ENCODE results near the gene AQP2. TPM values are rescaled to one million over a fixed set of nuclear protein-coding genes. Genes with fewer than 3 reads are reported as not detected.

Gene AQP2
- total RNA-seq, 4 donors from 2014 or later = not detected

GRCh38 chr12:50003595-50003994 is 53.1 kb downstream of the AQP2 start:
- H3K4me3 ChIP-seq = no peak overlapping the region
- intact Hi-C loops (cut with DNase I; ENCODE audit: low total_unique reads) = no loop called here
- H3K36me3 ChIP-seq = no peaks in the 10 kb centered on the region
- H3K4me1 ChIP-seq = no peaks in the 10 kb centered on the region
- no peaks in the 10 kb centered on the region for H3K27me3 ChIP-seq
- DNase-seq = no peak
- no peaks in the 10 kb centered on the region for H3K9me3 ChIP-seq
- no peak overlapping the region for H3K27ac ChIP-seq
- TF ChIP-seq CTCF (IDR thresholded peaks at IDR 0.05) = no peak
- no peak for TF ChIP-seq POLR2A (IDR thresholded peaks at IDR 0.05)

DNA sequence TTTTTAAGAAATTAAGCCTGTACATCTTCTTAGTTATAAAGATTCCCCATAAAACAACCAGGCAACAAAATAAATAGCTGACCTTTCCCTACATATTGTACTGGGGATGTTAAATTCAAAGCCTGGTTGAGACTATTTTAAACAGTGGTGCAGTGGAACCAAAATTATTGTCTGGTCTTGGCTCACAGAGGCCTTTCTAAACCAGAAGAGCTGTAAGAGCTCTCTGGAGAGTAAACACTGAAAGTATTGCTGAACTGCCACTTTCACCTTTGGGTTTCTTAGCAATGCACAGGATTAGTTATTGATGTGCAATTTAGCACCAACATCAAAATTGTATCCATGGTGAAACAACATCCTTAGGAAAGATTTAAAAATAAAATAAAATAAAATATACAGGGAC is 54.2 kb downstream of the AQP2 start:
- Histone ChIP-seq H3K27me3 (no peaks in the 10 kb centered on the region), H3K9me3 (no peaks in the 10 kb centered on the region), H3K4me1 (no peaks in the 10 kb centered on the region), H3K36me3 (no peaks in the 10 kb centered on the region), H3K27ac (no peak overlapping the region), H3K4me3 (no peak overlapping the region)
- intact Hi-C loops (cut with DNase I; ENCODE audit: low total_unique reads) = no loop called here
- no peak for DNase-seq
- TF ChIP-seq CTCF (IDR thresholded peaks at IDR 0.05) = no peak
- no peak for TF ChIP-seq POLR2A (IDR thresholded peaks at IDR 0.05)

DNA sequence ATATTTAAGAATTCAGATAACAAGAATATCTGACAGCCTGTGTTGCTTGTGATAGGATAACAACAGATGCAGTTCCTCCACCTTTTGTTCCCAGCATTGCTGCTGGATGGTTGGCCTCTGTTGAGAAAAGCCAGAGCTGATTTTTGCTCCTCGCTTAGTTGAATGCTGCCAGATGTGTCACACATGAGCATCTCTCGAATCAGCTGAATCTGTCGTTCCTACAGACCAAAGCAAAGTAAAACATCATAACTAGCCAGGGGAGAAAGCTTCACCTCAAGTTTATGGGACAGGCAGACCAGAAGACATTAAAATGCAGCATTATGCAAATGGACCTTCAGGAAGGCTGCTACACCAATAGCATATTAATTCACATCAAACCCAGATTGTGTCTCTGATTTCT is 54.6 kb downstream of the AQP2 start:
- no peak overlapping the region for H3K27ac ChIP-seq

DNA sequence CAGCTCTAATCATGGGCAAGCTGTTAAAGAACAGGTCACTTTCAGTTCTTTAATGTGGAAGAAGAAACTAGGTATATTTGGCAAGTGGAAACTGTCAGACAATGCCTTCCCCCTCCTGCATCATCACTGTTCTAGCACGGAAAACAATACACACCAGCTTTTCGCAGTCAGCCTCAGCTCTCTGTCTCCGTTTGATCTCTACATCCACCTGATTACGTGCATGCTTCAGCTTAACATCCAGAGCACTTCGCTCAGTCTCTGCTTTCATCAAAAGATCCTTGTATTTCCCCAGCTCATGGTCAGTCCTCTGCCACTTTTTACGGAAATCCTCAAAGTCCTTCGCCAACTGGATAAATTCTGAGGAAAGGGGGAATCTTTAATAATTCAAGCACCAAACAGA is 55.7 kb downstream of the AQP2 start:
- no peak for DNase-seq
- Histone ChIP-seq H3K27me3 (no peaks in the 10 kb centered on the region), H3K27ac (no peak overlapping the region), H3K4me1 (no peaks in the 10 kb centered on the region), H3K4me3 (no peak overlapping the region), H3K36me3 (no peaks in the 10 kb centered on the region), H3K9me3 (no peaks in the 10 kb centered on the region)
- intact Hi-C loops (cut with DNase I; ENCODE audit: low total_unique reads) = no loop called here
- TF ChIP-seq CTCF (IDR thresholded peaks at IDR 0.05) (no peak), POLR2A (IDR thresholded peaks at IDR 0.05) (no peak)

More for the DNA sequence above, 54.6 kb downstream of the AQP2 start:
- Histone ChIP-seq H3K9me3 (no peaks in the 10 kb centered on the region), H3K4me1 (no peaks in the 10 kb centered on the region), H3K4me3 (no peak overlapping the region), H3K27me3 (no peaks in the 10 kb centered on the region), H3K36me3 (no peaks in the 10 kb centered on the region)
- DNase-seq = no peak
- intact Hi-C loops (cut with DNase I; ENCODE audit: low total_unique reads) = no loop called here
- no peak for TF ChIP-seq POLR2A (IDR thresholded peaks at IDR 0.05)
- TF ChIP-seq CTCF (IDR thresholded peaks at IDR 0.05) = no peak

DNA sequence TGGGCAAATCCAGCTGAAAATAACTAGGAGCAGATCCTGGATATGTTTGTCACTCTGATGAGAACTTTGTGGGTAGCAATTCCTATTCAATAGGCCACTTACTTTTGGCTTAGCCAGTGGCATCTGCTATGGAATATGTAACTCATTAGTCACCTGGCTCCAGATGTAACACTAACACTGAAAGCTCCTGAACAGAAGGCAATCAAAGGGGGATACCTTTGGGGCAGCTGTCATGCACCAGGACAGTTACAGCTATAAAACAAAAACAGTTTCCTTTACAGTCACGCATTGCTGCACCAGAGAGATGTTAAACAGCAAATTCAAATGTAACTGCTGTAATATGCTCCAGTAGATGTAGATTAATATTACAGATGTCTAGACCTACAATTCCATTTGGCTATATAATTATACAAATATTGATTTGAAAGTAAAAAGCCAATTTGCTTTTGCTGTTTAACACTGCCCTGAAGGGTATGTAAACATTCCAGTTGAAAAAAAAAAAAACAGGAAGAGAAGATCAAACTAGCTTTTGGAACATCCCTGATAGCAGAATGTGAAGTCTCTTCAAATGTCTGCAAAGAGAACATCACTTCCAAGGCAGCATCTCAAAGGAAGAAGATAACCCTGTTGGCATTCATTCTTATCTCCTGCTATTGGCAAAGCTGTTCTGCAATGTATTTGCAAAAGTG is 56.4 kb downstream of the AQP2 start:
- Histone ChIP-seq H3K9me3 (no peaks in the 10 kb centered on the region), H3K27ac (no peak overlapping the region), H3K4me1 (no peaks in the 10 kb centered on the region), H3K27me3 (no peaks in the 10 kb centered on the region), H3K36me3 (no peaks in the 10 kb centered on the region), H3K4me3 (no peak overlapping the region)
- TF ChIP-seq CTCF (IDR thresholded peaks at IDR 0.05) = no peak
- TF ChIP-seq POLR2A (IDR thresholded peaks at IDR 0.05) = no peak
- no peak for DNase-seq
- intact Hi-C loops (cut with DNase I; ENCODE audit: low total_unique reads) = no loop called here

Other genes starting within 250 kb of the AQP2 start
- 10 to 100 TPM in 2 of 4 donors, 1 to 10 TPM in 2; 3.3 to 45.7 (median 20.4) TPM for gene FMNL3, start 243.3 kb upstream of the AQP2 start, total RNA-seq
- 100 to 1,000 TPM; 201 to 298 (median 263) TPM for gene TMBIM6, start 209.2 kb upstream of the AQP2 start, total RNA-seq
- gene NCKAP5L, start 122.3 kb upstream of the AQP2 start, total RNA-seq = 10 to 100 TPM in 2 of 4 donors, 1 to 10 TPM in 2; 4.1 to 26.1 (median 11.5) TPM
- 1 to 10 TPM; 2.1 to 7.2 (median 2.7) TPM for gene BCDIN3D, start 107.6 kb upstream of the AQP2 start, total RNA-seq
- gene FAIM2, start 46.8 kb upstream of the AQP2 start, total RNA-seq = 10 to 100 TPM in 1 of 4 donors, 1 to 10 TPM in 3; 1.0 to 11.9 (median 5.5) TPM
- gene AQP5, start 11.1 kb downstream of the AQP2 start, total RNA-seq = 1 to 10 TPM in 1 of 4 donors, not detected in 3; 2.3 TPM
- under 1 TPM in 1 of 4 donors, not detected in 3; 0.35 TPM for gene AQP6, start 22.2 kb downstream of the AQP2 start, total RNA-seq
- 10 to 100 TPM in 1 of 4 donors, 1 to 10 TPM in 3; 8.5 to 57.8 (median 9.3) TPM for gene RACGAP1, start 74.8 kb downstream of the AQP2 start, total RNA-seq
- 1 to 10 TPM in 2 of 4 donors, not detected in 2; 3.5 to 5.6 TPM for gene ASIC1, start 106.9 kb downstream of the AQP2 start, total RNA-seq
- gene SMARCD1, start 134.6 kb downstream of the AQP2 start, total RNA-seq = 10 to 100 TPM in 3 of 4 donors, 1 to 10 TPM in 1; 4.1 to 54.6 (median 39.6) TPM
- gene GPD1, start 153.3 kb downstream of the AQP2 start, total RNA-seq = not detected
- gene COX14, start 161.5 kb downstream of the AQP2 start, total RNA-seq = 100 to 1,000 TPM in 1 of 4 donors, 10 to 100 TPM in 3; 14.3 to 121 (median 45.4) TPM
- 10 to 100 TPM in 3 of 4 donors, 1 to 10 TPM in 1; 9.1 to 73.9 (median 40.5) TPM for gene CERS5, start 216.6 kb downstream of the AQP2 start, total RNA-seq

Measured in uterus (tissue), 4 donors.